Stimulated activated CD4-positive, alpha-beta T cell treated with anti-CD3 and anti-CD28 coated beads, Interleukin-15, amount 100 ng/mL, for 48 hours (primary cell): ENCODE measurements around the gene TOR1A.
"Not testable (repeated sequence)": the region's sequence is repeated elsewhere in the genome, so short reads cannot be mapped to it uniquely, and the experiment has no call there.

ENCODE experiments used
- DNase-seq, 2 donors: peaks; one replicate each; pipeline ENCODE4 v3.0.0-alpha.2; 2020; ENCODE audit warnings: low read depth in 2 of 2

Gene TOR1A

DNA sequence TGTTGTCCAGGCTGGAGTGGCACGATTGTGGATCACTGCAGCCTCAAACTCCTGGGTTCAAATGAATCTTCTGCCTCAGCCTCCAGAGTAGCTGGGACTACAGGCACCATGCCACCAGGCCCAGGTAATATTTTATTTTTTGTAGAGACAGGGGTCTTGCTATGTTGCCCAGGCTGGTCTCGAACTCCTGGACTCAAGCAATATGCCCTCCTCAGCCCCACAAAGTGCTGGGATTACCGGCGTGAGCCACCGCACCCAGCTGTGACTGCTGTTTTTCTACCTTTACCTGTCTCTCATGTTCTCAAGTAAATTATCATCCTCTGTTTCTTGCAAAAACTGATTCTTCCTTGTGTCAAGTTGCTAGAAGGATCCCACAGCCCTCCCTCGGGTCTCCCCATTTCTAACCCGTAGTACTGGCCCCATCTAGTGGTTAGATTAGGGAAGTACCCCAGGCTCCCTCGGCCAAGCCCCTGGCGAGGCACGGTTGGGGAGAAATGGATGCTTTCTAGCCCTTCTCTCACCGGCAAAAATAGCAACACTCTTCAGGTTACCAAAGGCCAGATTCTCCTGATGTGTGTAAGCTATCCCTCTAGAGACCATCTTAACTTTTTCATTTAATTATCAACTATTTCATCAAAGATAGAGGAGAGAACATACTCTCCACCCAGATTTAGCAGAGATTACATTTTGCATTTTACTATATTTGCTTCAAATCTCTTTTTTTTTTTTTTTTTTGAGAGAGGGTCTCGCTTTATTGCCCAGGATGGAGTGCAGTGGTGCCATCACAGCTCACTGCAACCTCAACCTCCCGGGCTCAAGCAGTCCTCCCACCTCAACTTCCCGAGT is 40.2 kb downstream of the TOR1A start:
- DNase-seq, result peak; percentile 58 to 74

- no peak for DNase-seq
Observed at GRCh38 chr9:129781981-129782380, 42.0 kb downstream of the TOR1A start.

GRCh38 chr9:129781131-129781530 is 42.8 kb downstream of the TOR1A start:
- no peak for DNase-seq

GRCh38 chr9:129779560-129780190 is 44.3 kb downstream of the TOR1A start:
- DNase-seq, result no peak

DNA sequence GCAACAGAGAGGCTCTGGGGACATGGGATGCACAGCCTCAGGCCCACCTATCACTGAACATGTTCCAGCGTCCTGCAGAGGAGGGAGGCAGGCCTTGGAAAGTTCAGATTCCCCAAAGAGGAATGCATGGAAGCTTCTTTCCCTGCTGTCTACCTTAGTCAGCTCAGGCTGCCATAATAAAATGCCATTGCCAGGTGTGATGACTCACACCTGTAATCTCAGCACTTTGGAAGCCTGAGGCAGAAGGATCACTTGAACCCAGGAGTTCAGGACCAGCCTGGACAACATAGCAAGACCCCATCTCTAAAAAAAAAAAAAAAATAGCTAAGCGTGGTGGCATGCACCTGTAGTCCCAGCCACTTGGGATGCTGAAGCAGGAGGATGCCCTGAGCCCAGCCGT is 45.5 kb downstream of the TOR1A start:
- no peak for DNase-seq

DNA sequence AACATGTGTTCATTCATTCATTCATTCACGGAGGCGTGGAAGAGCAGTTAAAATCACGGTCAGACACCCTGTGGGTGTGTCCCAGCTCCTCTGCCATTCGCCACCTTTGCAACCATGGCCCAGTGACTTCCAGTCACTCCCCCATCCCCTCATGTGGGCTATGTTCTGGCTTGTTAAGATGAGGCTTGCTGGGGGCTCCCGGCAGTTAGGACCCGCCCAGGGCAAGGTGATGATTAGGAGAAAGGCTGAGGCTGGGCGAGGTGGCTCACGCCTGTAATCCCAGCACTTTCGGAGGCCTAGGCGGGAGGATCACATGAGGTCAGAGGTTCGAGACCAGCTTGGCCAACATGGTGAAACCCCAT is 46.2 kb downstream of the TOR1A start:
- no peak for DNase-seq

DNA sequence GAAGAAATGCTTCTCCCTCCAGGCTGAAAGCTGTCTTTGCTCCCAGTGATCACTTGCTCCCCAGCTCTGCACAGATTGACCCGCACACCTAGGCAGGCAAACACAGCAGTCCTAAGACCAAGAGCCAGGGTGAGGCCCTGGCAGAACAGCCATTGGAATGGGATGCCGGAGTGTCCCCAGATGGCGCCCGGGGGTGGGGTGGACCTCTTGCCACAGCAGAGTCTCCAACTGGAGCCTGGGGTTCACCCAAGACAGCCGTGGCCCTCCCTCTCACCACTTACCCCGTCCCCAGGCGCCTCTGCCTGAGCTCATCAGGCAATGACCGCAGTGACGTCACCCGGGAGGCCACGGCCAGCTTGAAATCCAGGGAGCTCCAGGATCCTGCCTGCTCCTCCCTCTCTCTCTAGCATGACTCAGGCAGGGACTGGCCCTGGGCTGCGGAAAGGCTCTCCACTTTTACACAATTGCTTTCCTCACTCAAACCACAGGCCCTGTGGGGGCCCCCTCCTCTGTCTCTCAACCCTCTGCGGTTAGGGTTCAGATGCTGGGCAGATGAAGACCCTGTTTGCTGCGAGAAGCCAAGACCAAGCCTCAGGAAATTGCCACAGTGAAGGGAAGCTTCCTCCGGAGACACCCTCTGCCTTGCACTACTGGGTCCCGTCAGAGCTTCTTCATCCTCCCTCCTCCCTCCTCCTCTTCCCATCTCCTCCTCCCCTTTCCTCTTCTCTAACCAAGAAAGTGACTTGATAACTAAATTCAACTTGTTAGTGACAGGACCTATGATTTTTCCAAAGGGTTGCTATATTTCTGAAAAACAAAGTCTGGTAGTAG is 46.8 kb downstream of the TOR1A start:
- DNase-seq, result peak; percentile 49 to 56

GRCh38 chr9:129776566-129776937 is 47.4 kb downstream of the TOR1A start:
- no peak for DNase-seq

GRCh38 chr9:129776096-129776495 is 47.8 kb downstream of the TOR1A start:
- DNase-seq, result not testable (repeated sequence)

GRCh38 chr9:129775448-129775798 is 48.5 kb downstream of the TOR1A start:
- no peak for DNase-seq

GRCh38 chr9:129774791-129775447 is 49.0 kb downstream of the TOR1A start:
- DNase-seq, result no peak

GRCh38 chr9:129773262-129774048 is 50.5 kb downstream of the TOR1A start:
- DNase-seq, result no peak

GRCh38 chr9:129770741-129771140 is 53.2 kb downstream of the TOR1A start:
- DNase-seq, result no peak

GRCh38 chr9:129769669-129770068 is 54.3 kb downstream of the TOR1A start:
- DNase-seq, result no peak

DNA sequence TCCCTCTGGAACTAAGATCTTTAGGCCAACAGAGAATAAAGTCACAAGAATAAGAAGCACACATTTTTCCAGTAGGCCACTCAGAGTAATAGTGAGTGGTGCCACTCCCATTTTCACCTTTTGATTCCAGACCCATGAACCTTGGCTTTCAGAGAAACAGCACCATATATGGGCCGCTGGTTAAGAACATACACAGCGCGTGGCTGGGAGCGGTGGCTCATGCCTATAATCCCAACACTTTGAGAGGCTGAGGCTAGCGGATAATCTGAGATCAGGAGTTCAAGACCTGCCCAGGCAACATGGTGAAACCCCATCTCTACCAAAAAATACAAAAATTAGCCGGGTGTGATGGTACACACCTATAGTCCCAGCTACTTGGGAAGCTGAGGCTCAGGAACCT is 55.5 kb downstream of the TOR1A start:
- DNase-seq, result no peak

GRCh38 chr9:129765764-129766317 is 58.1 kb downstream of the TOR1A start:
- no peak for DNase-seq

DNA sequence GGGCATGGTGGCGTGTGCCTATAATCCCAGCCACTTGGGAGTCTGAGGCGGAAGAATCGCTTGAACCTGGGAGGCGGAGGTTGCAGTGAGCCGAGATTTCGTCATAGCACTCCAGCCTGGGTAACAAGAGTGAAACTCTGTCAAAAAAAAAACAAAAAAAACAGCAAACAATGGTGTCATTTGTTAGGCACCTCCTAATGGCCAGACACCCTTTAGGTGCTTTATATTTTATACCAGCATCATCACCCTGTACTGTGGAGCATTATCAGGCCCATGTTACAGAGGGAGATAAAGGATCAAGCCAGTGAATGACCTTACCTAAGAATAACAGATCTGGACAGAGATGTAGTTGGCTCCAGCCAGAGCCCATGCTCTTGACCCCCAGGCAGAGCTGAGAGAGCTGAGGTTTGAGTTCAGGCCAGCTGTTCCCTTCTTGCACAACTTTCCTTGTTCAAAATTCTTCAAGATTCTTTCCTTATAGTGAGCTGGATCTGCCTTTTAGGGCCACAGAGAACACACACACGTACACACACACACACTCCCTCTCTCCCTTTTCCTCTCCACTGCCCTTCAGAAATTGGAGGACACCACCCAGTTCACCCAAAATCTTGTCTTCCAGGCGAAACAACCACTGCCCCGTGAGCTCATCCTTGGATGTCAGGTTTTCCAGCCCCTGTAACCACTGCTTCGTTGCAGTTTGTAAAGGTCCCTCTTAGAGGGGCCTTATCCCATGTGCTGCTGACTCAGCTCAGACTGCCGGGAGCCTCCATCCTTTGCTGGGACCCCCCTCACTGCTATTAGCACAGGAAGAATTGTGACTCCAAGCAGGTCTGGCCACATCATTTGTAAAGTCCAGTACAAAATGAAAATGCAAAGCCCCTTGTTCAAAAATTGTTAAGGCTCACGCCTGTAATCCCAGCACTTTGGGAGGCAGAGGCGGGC is 60.7 kb downstream of the TOR1A start:
- DNase-seq, result no peak
